ENCODE measurements around the gene PLPP4.

DNA sequence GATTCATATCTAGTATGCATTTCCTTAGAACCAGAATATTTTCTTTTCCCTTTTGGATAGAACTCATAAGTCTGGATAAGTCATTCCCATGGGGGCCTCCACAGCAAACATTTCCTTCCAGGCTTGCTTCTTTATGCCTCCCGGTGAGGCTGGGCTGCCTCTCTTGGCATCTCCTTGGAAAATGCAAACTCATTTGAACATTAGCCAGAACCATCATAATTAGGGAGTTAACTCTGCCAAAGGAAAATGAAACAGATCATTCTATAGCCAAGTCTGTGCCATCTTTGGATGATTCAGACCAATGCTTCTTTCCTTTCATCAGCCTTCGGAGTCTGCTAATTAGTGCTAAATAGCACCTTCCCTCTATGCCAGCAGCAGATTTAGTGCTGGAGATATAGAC, 81.1 kb downstream of the PLPP4 start:
- TF ChIP-seq, protein P1, sequence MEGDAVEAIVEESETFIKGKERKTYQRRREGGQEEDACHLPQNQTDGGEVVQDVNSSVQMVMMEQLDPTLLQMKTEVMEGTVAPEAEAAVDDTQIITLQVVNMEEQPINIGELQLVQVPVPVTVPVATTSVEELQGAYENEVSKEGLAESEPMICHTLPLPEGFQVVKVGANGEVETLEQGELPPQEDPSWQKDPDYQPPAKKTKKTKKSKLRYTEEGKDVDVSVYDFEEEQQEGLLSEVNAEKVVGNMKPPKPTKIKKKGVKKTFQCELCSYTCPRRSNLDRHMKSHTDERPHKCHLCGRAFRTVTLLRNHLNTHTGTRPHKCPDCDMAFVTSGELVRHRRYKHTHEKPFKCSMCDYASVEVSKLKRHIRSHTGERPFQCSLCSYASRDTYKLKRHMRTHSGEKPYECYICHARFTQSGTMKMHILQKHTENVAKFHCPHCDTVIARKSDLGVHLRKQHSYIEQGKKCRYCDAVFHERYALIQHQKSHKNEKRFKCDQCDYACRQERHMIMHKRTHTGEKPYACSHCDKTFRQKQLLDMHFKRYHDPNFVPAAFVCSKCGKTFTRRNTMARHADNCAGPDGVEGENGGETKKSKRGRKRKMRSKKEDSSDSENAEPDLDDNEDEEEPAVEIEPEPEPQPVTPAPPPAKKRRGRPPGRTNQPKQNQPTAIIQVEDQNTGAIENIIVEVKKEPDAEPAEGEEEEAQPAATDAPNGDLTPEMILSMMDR (IDR thresholded peaks at IDR 0.05; ENCODE audit: borderline replicate concordance, extremely low read depth, low read length, poor library complexity, severe bottlenecking): no peak
- TF ChIP-seq EZH2 (IDR thresholded peaks at IDR 0.05; ENCODE audit: borderline replicate concordance, low read depth, low read length, severe bottlenecking): no peak

Data from DND-41 (cell line).